K562 (cell line): ENCODE data around the gene PPP6C. TPM values are rescaled to one million over a fixed set of nuclear protein-coding genes. Genes with fewer than 3 reads are reported as not detected.
"Not testable (repeated sequence)": the region's sequence is repeated elsewhere in the genome, so short reads cannot be mapped to it uniquely, and the experiment has no call there.

Experiments used
- ATAC-seq: fragments of 200-7000 bp; cut with Tn5 transposase; 3 replicates; pipeline ENCODE4 v1.9.1; 2020; ENCODE audit warnings: moderate library complexity
- BruUV-seq: library from RNA; stranded (reverse); fragments of 400-500 nt; replicated peaks from 2 replicates; lab custom pipeline; 2021; lab: Mats Ljungman, UMichigan
- CTCF ChIA-PET: fragments of 300-600 bp; formaldehyde crosslinking; extraction: SDS; loops from one replicate; lab custom pipeline; 2021; ENCODE audit warnings: low intra/inter-chr PET ratio; lab: Yijun Ruan, JAX
- POLR2A ChIA-PET: fragments of 300-600, 350-650 bp; sonication (Branson Sonifier 250); formaldehyde crosslinking; extraction: SDS; loops from one replicate; lab custom pipeline; 2021; ENCODE audit warnings: antibody characterized with exemption, inconsistent platforms; lab: Yijun Ruan, JAX
- DNase-seq, 4 experiments: peaks; one replicate each; pipeline versions ENCODE4 v3.0.0 to v3.0.0-alpha.2; 2011 to 2018; ENCODE audit warnings: low spot score in 3 of 4, mixed read lengths in 3 of 4; ENCODE audit errors: extremely low read depth in 1 of 4
- FAIRE-seq: peaks from 2 replicates; lab custom pipeline; 2011; peaks lifted over from hg19 to GRCh38; lab: Jason Lieb, UNC
- H2AFZ ChIP-seq: 2 replicates; pipeline ENCODE4 v1.6.0; 2011; ENCODE audit warnings: low read depth, low read length, control low read depth, inconsistent platforms
- H3K27ac ChIP-seq: fragments of 200-600 bp; 3 replicates; pipeline ENCODE4 v1.8.0; 2011; ENCODE audit warnings: low read depth, mild to moderate bottlenecking, control low read depth, inconsistent platforms, low read length, moderate library complexity, mixed read lengths; ENCODE audit errors: extremely low read depth
- H3K27me3 ChIP-seq, 2 experiments: fragments of 300-600 bp in 1 of 2; 2 replicates in 1 of 2; 3 replicates in 1 of 2; pipeline versions ENCODE4 v1.6.0 to v1.8.0; 2011; ENCODE audit warnings: inconsistent platforms in 2 of 2, low read length in 2 of 2, mild to moderate bottlenecking in 1 of 2, mixed read lengths in 1 of 2, moderate library complexity in 1 of 2; ENCODE audit not compliant: control insufficient read depth in 2 of 2, insufficient read depth in 2 of 2
- H3K36me3 ChIP-seq: fragments of 300-600 bp; 3 replicates; pipeline ENCODE4 v1.8.0; 2011; ENCODE audit warnings: mild to moderate bottlenecking, low read length, inconsistent platforms; ENCODE audit not compliant: control insufficient read depth, insufficient read depth
- H3K4me1 ChIP-seq, 2 experiments: fragments of 200-600 bp in 1 of 2; replicated peaks in 1 of 2; 2 replicates in 1 of 2; 3 replicates in 1 of 2; pipeline versions ENCODE4 v1.5.1 to v1.8.0; 2011; ENCODE audit warnings: inconsistent platforms in 2 of 2, low read length in 2 of 2, mild to moderate bottlenecking in 1 of 2, mixed read lengths in 1 of 2, moderate library complexity in 1 of 2; ENCODE audit not compliant: control insufficient read depth in 2 of 2, insufficient read depth in 2 of 2
- H3K4me2 ChIP-seq: 2 replicates; pipeline ENCODE4 v1.6.1; 2011; ENCODE audit warnings: low read length, control low read depth, inconsistent platforms, mixed read lengths; ENCODE audit not compliant: insufficient read depth
- H3K4me3 ChIP-seq: fragments of 200-600 bp; sonication (generic), shearing (Covaris generic); 2 replicates; pipeline ENCODE4 v1.5.1; 2016; ENCODE audit warnings: control low read depth, inconsistent platforms
- H3K79me2 ChIP-seq: fragments of 200-600 bp; 3 replicates; pipeline ENCODE4 v1.8.0; 2011; ENCODE audit warnings: low read length, inconsistent platforms; ENCODE audit not compliant: control insufficient read depth, insufficient read depth
- H3K9ac ChIP-seq, 2 experiments: 2 replicates each; pipeline versions ENCODE4 v1.6.0 to v1.6.1; 2011; ENCODE audit warnings: low read depth in 2 of 2, low read length in 2 of 2, control low read depth in 1 of 2, inconsistent platforms in 1 of 2, mild to moderate bottlenecking in 1 of 2, mixed read lengths in 1 of 2; ENCODE audit not compliant: insufficient read depth in 1 of 2
- H3K9me1 ChIP-seq: one replicate; pipeline ENCODE4 v1.6.0; 2011; ENCODE audit warnings: inconsistent platforms, mild to moderate bottlenecking, low read length, moderate library complexity; ENCODE audit not compliant: control insufficient read depth, insufficient read depth
- H3K9me3 ChIP-seq: replicated peaks from 2 replicates; pipeline ENCODE4 v1.5.1; 2011; ENCODE audit warnings: low read depth, low read length, inconsistent platforms; ENCODE audit not compliant: control insufficient read depth, insufficient read depth
- H4K20me1 ChIP-seq: replicated peaks from 2 replicates; pipeline ENCODE4 v1.6.1; 2011; ENCODE audit warnings: low read length, inconsistent platforms, mixed read lengths; ENCODE audit not compliant: control insufficient read depth, insufficient read depth
- FOSL1 ChIP-seq: fragments of 200-800 bp; sonication (Bioruptor generic); conservative IDR thresholded peaks from 2 replicates; pipeline ENCODE4 v1.6.1; 2016; ENCODE audit warnings: missing genetic modification characterization, missing compliant biosample characterization
- FOXJ3 ChIP-seq: sonication (generic); formaldehyde crosslinking; IDR thresholded peaks from 2 replicates; pipeline ENCODE4 v1.4.0; 2020; ENCODE audit warnings: mild to moderate bottlenecking, missing genetic modification reagents
- HDAC1 ChIP-seq, 2 experiments: fragments of 450-650 bp; IDR thresholded peaks; 2 replicates each; pipeline ENCODE4 v1.6.1; 2016 to 2017; ENCODE audit warnings: inconsistent platforms in 1 of 2, mild to moderate bottlenecking in 1 of 2, moderate library complexity in 1 of 2
- MEIS2 ChIP-seq: fragments of 450-650 bp; IDR thresholded peaks from 2 replicates; pipeline ENCODE4 v1.6.1; 2014; ENCODE audit warnings: mild to moderate bottlenecking; ENCODE audit not compliant: partially characterized antibody
- ZNF146 ChIP-seq: IDR thresholded peaks from one replicate; pipeline ENCODE4 v1.6.1; 2018; ENCODE audit warnings: missing compliant biosample characterization; ENCODE audit not compliant: unreplicated experiment
- WGBS: fragments of 100-300 bp; shearing (Covaris generic); methylation state at CpG from one replicate; pipeline ENCODE4 v1.1.6; 2016; ENCODE audit warnings: low coverage, mixed read lengths; ENCODE audit not compliant: insufficient coverage; ENCODE audit errors: missing lambda C conversion rate; 5-methylcytosine and 5-hydroxymethylcytosine counted together
- in situ Hi-C: fragments of 300-500 bp; cut with MboI; formaldehyde crosslinking; loops from 4 replicates; pipeline ENCODE4 v1.15.0; 2018; ENCODE audit warnings: inconsistent platforms, mixed read lengths
- intact Hi-C: fragments of 100-400 bp; cut with micrococcal nuclease; formaldehyde crosslinking; loops from 2 replicates; pipeline ENCODE4 v1.14.2; 2022
- polyA plus RNA-seq, 8 experiments: library from polyadenylated mRNA; depleted of rRNA in 4 of 8; stranded (reverse) in 5 of 8; unstranded in 3 of 8; fragments of >200 nt; fragmentation: Nextera tagmentation in 2 of 8; fragmentation: Illumina TruSeq in 1 of 8; extraction: Ambion mirVana in 2 of 8; extraction: Trizol in 1 of 8; gene quantifications; 2 replicates each; pipeline versions ENCODE4 v1.2.1 to v1.2.3, GENCODE V29; 2011 to 2014; ENCODE audit warnings: inconsistent platforms in 1 of 8, missing spikeins in 1 of 8
- total RNA-seq, 7 experiments: library from RNA; depleted of rRNA in 6 of 7; stranded (reverse); fragments of >200 nt in 6 of 7; fragmentation: Illumina TruSeq in 2 of 7; extraction: Trizol in 2 of 7; gene quantifications; 2 replicates each; pipeline versions ENCODE4 v1.2.1 to v1.2.3, GENCODE V29; 2011 to 2021; ENCODE audit warnings: low replicate concordance in 1 of 7
- TF ChIP-seq, protein P1 (sequence below), 2 experiments: IDR thresholded peaks in 1 of 2; conservative IDR thresholded peaks in 1 of 2; 2 replicates each; pipeline ENCODE4 v1.6.1; 2016; ENCODE audit warnings: low read depth in 2 of 2, mild to moderate bottlenecking in 1 of 2, missing compliant biosample characterization in 1 of 2, missing genetic modification characterization in 1 of 2, moderate library complexity in 1 of 2

Gene PPP6C
- total and polyA plus RNA-seq, 9 of the 15 experiments (the other 6 are each of a cell fraction or from before 2014, with no cell fraction given): 18.8 to 44.8 (median 38.3) TPM

- TF ChIP-seq, protein P1, sequence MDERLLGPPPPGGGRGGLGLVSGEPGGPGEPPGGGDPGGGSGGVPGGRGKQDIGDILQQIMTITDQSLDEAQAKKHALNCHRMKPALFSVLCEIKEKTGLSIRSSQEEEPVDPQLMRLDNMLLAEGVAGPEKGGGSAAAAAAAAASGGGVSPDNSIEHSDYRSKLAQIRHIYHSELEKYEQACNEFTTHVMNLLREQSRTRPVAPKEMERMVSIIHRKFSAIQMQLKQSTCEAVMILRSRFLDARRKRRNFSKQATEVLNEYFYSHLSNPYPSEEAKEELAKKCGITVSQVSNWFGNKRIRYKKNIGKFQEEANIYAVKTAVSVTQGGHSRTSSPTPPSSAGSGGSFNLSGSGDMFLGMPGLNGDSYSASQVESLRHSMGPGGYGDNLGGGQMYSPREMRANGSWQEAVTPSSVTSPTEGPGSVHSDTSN (CRISPR knock-in tag; IDR thresholded peaks at IDR 0.05; ENCODE audit: low read depth): no peak
- TF ChIP-seq, protein P1 (tag; conservative IDR thresholded peaks at IDR 0.05; ENCODE audit: low read depth): 0 out of 2 replicates have a peak, but pooled peaks have one; percentile 27
- no peak for TF ChIP-seq FOXJ3 (CRISPR knock-in tag)
- peak; percentile 27; the same call in 1 of the 2 replicates for TF ChIP-seq FOSL1 (tag)
- TF ChIP-seq MEIS2: peak; percentile 49
- peak in 1 of 2 experiments; percentile 44; a peak in 1 of 4 replicates for TF ChIP-seq HDAC1 (IDR thresholded peaks at IDR 0.05)
Observed at GRCh38 chr9:125119643-125120286, 69.8 kb downstream of the PPP6C start (continued).

DNA sequence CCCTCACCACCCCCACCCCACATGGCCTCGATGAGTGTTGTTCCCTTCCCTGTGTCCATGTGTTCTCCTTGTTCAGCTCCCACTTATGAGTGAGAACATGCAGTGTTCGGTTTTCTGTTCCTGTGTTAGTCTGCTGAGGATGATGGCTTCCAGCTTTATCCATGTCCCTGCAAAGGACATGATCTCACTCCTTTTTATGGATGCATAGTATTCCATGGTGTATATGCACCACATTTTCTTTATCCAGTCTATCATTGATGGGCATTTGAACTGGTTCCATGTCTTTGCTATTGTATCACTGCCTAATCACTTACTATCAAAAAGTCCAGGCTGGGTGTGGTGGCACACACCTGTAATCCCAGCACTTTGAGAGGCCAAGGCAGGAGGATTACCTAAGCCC is 70.9 kb downstream of the PPP6C start:
- H3K27me3 ChIP-seq, POLR2A ChIA-PET, in situ Hi-C loops, H3K4me1 ChIP-seq, BruUV-seq, CTCF ChIA-PET, DNase-seq, ATAC-seq, H3K4me3 ChIP-seq, H3K9me3 ChIP-seq, FAIRE-seq, H3K9me1 ChIP-seq, H3K36me3 ChIP-seq, H3K4me2 ChIP-seq, H2AFZ ChIP-seq, H4K20me1 ChIP-seq, H3K9ac ChIP-seq, H3K27ac ChIP-seq: not testable (repeated sequence)
- peaks cover 25% of the 10 kb centered on the region for H3K79me2 ChIP-seq
- TF ChIP-seq ZNF146 (CRISPR knock-in tag): peak; percentile 62
- 71% methylated on average over 2 of the region's 2 CpGs for WGBS
- intact Hi-C loops: loop anchor here (10.0 kb wide), 1 partner anchor 64 kb away; no protein-coding TSS in a partner anchor
